ENCODE data around the gene ATP8A1.

Gene ATP8A1

DNA sequence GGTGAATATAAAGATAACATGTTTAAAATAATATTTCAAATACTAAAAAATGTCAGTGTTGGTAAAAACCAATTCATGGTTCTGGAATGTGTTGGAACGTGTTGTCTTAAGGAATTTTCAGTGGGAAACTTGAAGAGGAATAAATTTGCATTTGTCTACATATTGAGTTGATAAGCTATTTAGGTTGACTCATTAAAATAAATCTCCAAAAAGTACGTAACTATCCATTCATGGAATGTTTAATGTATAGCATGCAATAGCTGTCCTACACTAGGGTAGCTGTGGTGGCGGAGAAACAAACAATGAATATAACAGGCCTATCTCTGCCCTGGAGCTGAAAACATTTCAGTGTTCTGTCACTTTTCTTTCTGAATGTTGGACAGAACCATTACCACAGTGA, 239.4 kb downstream of the ATP8A1 start:
- no peak for DNase-seq (ENCODE audit: low read depth in 3 of 3, low spot score in 1 of 3)

- DNase-seq (ENCODE audit: low read depth in 3 of 3, low spot score in 1 of 3), result no peak
These were observed 240.9 kb downstream of the ATP8A1 start for GRCh38 chr4:42416017-42416416.

DNA sequence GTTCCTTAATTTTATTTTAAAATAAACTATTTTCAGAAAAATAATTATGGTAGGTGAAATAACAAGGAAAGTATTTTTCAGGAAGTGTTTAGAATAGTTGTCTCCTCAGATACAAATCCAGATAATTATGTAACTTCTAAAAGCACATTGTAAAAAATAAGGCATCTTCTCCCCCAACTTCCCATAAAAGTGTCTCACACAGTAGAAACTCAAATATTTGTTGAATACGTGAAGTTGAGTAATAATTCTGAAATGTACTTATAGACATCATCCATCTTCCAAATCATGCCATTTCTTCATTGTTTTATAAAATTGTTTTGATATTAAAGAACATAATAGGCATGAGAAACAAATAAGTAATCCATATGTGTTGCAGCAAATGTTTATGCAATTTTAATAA, 241.6 kb downstream of the ATP8A1 start:
- no peak for DNase-seq (ENCODE audit: low read depth in 3 of 3, low spot score in 1 of 3)

DNA sequence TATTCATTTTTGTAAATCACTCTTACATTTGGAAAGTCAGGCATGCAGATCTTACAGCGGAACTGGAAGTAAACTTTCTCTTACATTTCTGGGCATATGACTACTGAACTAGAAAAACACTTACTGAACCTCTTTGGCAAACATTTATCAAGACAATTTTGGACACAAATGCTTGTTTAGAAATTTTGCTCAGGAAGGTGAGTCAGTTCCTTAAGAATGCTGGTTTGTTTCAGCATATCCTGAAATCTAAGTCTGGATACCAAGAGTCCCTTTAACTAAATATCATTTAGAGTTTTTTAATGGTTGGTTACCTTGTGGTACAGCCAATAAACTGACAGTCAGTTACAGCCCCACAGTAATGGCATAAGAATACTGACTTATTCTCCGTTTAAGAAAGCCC, 244.7 kb downstream of the ATP8A1 start:
- no peak for DNase-seq (ENCODE audit: low read depth in 3 of 3, low spot score in 1 of 3)

DNA sequence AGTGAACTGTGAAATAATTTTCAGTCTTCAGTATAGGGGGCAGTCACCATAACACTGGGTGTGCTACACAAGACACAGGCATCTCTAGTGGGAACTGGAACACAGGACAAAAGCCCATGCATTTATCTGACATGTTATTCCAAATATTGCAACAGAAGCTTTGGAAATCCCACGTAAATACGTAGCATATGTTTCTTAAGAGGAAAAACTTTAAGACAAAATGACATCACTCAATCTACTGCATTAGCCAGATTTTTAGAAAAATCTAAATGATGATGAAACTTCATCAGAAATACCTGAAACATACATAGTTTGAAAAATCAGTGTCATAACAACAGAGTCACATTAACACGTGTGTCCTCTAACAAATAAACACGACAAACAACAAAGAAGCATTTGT, 245.1 kb downstream of the ATP8A1 start:
- no peak for DNase-seq (ENCODE audit: low read depth in 3 of 3, low spot score in 1 of 3)

- DNase-seq (ENCODE audit: low read depth in 3 of 3, low spot score in 1 of 3), result no peak
These were observed 246.5 kb downstream of the ATP8A1 start for GRCh38 chr4:42410446-42410845.

GRCh38 chr4:42404001-42404400, 252.9 kb downstream of the ATP8A1 start:
- DNase-seq (ENCODE audit: low read depth in 3 of 3, low spot score in 1 of 3), result no peak

DNA sequence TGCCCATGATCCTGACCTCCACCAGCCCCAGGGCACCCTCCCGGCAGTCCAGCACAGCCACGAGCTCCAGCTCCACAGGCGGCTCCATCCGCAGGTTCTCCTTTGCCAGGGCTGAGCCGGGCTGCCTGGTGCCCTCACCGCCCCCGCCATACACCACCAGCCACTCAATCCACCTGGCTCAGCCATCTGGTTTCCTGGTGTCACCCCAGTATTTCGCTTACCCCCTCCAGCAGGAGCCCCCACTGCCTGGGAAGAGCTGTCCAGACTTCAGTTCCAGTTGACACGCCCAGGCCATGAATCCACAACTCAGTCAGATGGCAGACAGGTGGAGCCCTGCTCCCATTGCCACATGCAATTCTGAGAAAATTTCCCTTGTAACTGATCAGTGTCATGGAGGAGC, 255.7 kb downstream of the ATP8A1 start:
- no peak for DNase-seq (ENCODE audit: low read depth in 3 of 3, low spot score in 1 of 3)

GRCh38 chr4:42399393-42399792, 257.5 kb downstream of the ATP8A1 start:
- no peak for DNase-seq (ENCODE audit: low read depth in 3 of 3, low spot score in 1 of 3)

DNA sequence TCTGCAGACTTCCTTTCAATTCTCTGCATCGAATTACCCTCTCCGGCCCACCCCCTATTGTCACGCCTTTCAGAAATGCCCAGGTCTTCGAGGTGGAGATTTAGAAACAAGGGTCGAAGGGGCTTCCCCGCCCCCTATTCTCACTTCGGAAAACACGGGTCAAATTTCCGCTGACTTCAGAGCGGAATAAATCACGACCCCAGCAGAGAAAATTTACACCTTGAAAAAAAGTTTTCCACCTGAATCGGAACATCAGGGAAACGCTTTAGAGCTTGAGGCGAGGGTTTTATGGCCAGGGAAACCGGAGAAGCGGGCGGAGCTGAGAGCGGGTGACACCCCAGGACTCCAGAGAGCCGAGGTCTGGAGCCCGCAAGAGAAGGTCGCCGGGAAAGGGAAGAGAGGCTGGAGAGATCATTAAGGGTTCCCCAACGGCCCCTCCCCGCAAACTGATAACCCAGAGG, 258.0 kb downstream of the ATP8A1 start:
- DNase-seq (ENCODE audit: low read depth in 3 of 3, low spot score in 1 of 3), result no peak

DNA sequence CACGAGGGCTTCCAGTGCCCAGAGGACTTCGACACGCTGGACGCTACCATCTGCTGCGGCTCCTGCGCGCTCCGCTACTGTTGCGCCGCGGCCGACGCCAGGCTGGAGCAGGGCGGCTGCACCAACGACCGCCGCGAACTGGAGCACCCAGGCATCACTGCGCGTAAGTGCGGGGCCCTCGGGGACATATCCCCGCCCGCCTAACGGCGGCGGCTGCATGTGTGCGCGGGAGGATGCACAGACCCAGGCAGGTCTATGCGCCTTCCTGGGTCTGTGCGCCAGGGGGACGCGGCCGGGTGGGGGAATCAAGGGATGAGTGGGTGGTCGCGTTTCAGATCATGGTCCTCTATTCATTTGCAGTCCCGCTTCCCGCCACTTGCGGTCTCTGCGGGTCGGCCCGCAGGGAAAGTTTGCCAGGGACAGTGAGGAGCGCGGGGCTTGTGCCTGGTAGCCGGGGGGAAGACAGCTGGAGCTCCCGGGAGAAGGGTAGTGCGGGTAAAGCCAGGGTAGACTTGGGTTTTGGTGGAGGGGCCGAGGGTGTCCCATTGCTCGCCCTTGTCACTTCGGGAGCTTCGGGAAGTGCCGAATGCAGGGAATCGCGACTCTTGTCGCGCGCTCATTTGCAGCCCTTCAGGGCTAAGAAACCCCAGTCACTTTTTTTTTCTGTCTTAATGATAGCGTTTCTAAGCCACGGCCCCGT, 258.6 kb downstream of the ATP8A1 start:
- DNase-seq (ENCODE audit: low read depth in 3 of 3, low spot score in 1 of 3), result no peak

DNA sequence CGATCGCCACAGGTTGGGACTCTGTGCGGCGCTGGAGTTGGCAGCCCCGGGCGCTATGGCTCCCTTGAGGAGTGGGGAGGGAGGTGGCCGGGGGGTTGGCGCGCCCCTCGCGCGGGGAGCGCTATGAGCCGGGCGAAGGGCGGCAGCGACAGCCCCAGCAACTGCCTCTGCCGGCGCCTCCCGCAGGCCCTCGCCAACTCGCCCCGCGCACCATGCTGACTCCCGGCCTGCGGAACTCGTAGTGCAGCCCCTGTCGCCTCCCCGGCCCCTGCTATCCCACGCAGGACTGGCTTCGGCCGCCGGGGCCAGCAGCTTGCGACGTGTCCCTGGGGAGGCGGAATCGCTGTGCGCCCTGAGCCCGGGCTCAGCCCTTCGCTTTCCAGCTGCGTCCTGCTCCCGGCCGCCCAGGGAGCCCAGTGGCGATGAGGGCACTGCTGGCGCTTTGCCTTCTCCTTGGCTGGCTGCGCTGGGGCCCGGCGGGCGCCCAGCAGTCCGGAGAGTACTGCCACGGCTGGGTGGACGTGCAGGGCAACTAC, 259.2 kb downstream of the ATP8A1 start:
- DNase-seq (ENCODE audit: low read depth in 3 of 3, low spot score in 1 of 3), result no peak

- DNase-seq (ENCODE audit: low read depth in 3 of 3, low spot score in 1 of 3), result no peak
These were observed 259.9 kb downstream of the ATP8A1 start, which contains the start of gene SHISA3 for GRCh38 chr4:42396752-42397634. Gene SHISA3, plus strand, starts transcription at chr4:42397488. Its CDS starts 569 bp downstream, at chr4:42398057.

DNA sequence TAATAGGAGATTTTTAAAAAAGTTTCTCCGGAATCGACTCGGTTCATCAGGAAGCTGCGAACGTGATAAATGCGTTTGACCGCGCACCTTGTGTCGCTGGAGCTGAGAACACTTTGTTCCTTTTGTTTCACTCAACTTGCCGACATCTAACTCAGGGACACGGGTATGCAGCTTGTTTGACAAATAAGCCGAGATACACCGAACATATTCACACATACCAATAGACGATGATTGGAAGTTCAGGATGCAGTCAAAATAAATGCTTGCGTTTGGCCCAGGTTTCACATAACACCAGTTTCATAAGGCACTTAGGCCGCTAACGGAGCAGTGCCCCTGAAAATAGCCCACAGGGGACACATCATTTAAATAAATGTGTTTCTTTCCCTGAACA, 260.5 kb downstream of the ATP8A1 start:
- no peak for DNase-seq (ENCODE audit: low read depth in 3 of 3, low spot score in 1 of 3)

DNA sequence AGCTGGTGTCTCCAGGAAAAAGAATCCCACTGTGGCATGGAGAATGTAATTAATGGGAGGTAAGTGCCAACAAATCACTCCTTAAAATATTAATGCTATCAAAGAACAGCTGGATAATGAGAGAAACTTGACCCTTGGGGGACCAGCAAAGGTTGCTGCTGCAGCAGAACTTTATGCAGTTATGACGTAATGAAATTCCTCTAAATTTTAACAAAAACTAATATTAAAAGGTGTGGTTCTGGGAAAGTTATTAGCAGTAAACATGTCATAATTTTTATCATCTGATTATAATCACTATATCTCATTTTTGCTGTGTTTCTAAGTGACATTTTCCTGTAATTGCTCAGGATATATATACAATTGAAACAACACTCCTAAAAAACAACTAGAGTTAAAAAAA, 261.3 kb downstream of the ATP8A1 start:
- no peak for DNase-seq (ENCODE audit: low read depth in 3 of 3, low spot score in 1 of 3)

- DNase-seq (ENCODE audit: low read depth in 3 of 3, low spot score in 1 of 3), result no peak
These were observed 264.5 kb downstream of the ATP8A1 start for GRCh38 chr4:42392436-42392835.

GRCh38 chr4:42391981-42392380, 264.9 kb downstream of the ATP8A1 start:
- no peak for DNase-seq (ENCODE audit: low read depth in 3 of 3, low spot score in 1 of 3)

DNA sequence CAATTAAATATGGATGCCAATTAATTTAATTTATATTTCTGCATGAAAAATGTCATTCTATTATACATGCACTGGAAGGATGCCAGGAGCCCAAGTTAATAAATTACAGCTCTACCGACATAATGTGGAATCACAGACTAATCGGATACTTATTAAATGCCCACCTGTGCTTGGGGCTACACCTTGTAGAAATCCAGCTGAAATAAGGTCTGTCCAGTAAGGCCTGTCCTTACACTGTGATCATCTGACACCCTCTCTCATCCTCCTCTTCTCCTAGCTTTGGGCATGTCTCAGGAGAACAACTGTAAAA, 265.6 kb downstream of the ATP8A1 start:
- no peak for DNase-seq (ENCODE audit: low read depth in 3 of 3, low spot score in 1 of 3)

DNA sequence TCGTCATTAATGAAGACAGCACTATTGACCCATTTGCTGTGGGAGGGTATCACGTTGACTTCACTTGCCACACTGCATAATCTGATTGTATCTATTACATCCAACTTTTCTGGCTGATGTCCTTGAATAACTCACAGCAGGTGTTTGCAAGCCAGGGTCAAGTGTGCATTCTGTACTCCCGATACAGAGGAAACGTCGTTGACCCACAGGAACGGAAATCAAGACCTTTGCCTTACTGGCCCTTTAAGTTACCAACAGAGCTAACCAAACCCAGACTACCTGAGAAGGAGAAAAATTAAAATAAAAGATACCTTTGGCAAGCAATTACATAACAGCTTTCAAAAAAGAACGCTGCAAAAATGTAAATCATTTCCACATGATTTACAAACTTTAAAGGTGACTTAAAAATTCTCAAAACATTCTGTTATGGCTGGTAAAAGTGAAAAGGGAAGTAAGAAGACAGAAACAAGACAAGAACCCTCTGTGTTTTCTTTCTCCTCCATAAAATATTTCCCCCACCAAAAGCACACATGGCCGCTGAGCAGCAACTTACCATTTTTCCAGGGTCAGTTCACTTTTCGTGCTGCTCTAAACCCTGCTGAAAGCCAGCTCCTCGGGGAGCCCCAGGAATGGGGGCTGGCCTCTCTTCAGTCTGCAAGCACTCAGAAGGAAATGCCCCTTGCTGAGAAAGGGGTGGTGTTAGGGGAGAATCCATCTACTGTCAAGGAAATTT, 266.1 kb downstream of the ATP8A1 start:
- DNase-seq (ENCODE audit: low read depth in 3 of 3, low spot score in 1 of 3), result no peak

DNA sequence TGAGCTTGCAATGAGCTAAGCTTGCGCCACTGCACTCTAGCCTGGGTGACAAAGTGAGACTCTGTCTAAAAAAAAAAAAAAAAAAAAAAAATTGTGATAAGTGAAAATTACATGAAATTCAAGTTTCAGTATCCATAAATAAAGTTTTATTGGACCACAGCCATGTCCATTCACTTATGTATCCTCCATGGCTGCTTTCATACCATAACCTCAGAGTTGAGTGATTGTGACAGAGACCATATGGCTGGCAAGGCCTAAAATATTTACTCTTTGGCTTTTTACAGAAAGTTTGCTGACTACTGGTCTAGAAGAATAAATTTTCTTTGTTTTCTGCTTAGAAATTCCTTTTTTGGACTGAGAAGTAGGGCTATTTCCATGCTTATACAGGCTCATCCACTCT, 271.4 kb downstream of the ATP8A1 start:
- no peak for DNase-seq (ENCODE audit: low read depth in 3 of 3, low spot score in 1 of 3)

DNA sequence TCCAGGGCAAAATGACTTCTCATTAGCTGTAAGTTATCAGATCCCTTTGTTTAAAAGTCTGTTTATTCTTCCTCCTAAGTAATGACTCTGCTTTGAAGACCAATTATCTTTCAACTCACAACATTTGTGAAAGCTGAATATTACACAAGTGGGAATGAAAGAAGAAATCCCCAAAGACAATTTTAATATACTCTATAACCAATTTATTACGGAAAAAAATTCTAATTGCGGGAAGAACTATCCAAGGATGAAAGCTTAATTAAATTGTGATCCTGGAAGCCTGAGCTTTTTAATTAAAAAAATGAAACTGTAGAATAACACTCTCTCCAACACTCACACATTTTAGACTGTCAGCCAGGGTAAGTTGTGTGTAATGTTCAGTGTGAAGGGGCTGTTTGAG, 275.2 kb downstream of the ATP8A1 start:
- no peak for DNase-seq (ENCODE audit: low read depth in 3 of 3, low spot score in 1 of 3)

- DNase-seq (ENCODE audit: low read depth in 3 of 3, low spot score in 1 of 3), result no peak
These were observed 279.4 kb downstream of the ATP8A1 start for GRCh38 chr4:42377497-42377896.

Measured in stimulated activated CD4-positive, alpha-beta T cell treated with anti-CD3 and anti-CD28 coated beads, TNF-alpha, amount 100 ng/mL, for 1 hour (primary cell).